ENCODE measurements around the gene ITCH.
"Not testable (repeated sequence)": the region's sequence is repeated elsewhere in the genome, so short reads cannot be mapped to it uniquely, and the experiment has no call there.

Gene ITCH

DNA sequence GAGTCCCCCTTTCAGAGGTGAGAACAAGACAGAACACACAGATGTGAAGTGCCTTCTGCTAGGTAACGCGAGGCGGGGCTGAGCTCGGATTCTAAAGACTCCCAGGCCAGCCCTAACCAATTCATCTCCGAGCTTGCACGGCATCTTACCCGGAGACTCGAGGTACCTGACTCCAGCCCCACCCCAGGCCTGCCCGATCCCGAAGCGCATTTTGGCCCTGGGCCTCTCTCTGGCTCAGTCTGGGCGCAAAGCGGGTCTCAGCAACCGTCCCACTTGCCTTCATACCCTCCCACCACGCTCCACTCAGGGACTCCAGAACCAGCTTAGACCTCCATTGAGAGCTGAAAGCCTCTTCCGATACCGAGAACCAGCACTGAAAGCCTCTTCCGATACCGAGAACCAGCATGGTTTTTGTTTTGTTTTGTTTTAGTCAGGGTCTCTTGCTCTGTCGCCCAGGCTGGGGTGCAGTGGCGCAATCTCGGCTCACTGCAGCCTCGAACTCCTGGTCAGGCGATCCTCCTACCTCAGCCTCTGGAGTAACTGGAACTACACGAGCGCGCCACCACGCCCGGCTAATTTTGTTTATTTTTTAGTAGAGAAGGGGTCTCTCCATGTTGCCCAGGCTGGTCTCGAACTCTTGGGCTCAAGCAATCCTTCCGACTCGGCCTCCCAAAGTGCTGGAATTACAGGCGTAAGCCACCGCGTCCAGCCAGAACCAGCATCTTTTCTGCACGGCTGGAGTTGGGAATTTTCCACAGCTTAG is 152.6 kb downstream of the ITCH start:
- H3K4me3 Mint-ChIP-seq = peak overlapping the region; percentile 94
- DNase-seq = peak; percentile 83
- H3K36me3 Mint-ChIP-seq = peaks cover 7% of the 10 kb centered on the region
- H3K9me3 Mint-ChIP-seq = no peaks in the 10 kb centered on the region
- CTCF ChIA-PET = interaction anchor here (0.5 to 12.3 kb wide), 7 partner anchors 28 to 341 kb away, joined by 3 to 142 read pairs (median 3); no protein-coding TSS in a partner anchor
- peaks cover 4% of the 10 kb centered on the region for H3K27me3 Mint-ChIP-seq
- peak overlapping the region; percentile 98 for H3K27ac Mint-ChIP-seq
- peaks cover 28% of the 10 kb centered on the region for H3K4me1 Mint-ChIP-seq

DNA sequence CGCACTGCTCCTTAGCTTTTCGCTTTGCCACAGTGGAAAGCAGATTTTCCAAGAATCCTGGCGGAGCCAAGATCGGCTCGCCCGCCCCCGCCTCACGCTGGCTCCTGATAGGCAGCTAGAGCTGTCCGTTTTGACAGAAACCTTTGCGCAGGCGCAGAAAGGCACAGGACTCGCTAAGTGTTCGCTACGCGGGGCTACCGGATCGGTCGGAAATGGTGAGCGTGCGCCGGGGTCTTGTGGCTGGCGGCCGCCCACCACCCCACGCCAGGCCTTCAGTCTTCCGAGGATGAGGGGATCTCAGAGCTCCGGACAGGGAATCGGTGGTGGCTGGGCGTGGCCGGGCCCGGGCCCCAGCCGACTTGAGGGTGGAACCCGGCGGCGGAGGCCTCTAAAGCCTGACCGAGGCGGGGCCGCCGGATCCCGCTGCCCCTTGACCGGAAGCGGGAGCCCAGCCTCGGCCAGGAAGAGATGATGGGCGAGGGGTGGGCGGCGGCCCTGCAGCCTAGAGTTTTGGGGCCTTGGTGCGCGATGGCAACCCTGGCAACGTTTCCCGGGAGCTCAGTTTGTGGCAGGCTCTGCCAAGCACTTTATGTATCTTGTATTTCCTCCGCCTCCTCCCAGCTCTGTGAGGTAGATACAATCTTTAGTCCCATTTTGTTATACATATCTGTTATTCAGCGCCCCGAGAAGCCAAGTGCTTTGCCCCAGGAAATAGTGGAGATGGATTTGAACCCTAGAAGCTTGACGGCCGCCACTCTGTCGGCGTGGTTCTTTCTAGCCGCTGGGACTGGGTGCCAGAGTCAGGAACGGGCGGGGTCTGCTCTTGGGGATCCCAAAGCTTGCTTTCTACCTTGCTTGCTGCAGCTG is 153.4 kb downstream of the ITCH start, which contains the start of gene DYNLRB1:
Gene DYNLRB1 (plus strand): TSS at position 176 of the 867 bp plus-strand sequence. CDS start 37 bp downstream, at position 213.
- Mint-ChIP-seq H3K4me1 (peaks cover 28% of the 10 kb centered on the region), H3K36me3 (peaks cover 7% of the 10 kb centered on the region), H3K27me3 (peaks cover 4% of the 10 kb centered on the region)

DNA sequence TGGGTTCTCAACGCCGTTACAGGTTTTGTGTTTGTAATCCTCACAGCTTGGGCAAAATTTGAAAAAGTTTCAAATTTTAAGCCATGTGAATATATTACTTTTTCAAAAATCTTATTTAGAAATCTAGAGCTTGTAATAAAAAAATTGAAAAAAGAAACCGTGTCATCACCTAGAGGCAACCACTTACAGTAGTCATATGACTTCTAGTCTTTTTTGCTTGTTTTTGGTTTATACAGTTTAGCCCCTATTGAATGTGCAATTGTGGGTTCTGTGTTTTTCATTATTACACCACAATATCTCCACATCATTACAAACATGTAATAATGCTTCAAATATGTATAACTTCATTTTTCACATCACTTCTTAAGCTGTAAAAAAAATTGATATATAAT is 154.0 kb downstream of the ITCH start:
- CTCF ChIA-PET = interaction anchor here (0.6 to 12.3 kb wide), 8 partner anchors 13 to 327 kb away, joined by 3 to 142 read pairs (median 3); no protein-coding TSS in a partner anchor
- peak overlapping the region; percentile 98 for H3K27ac Mint-ChIP-seq
- peaks cover 31% of the 10 kb centered on the region for H3K4me1 Mint-ChIP-seq
- peaks cover 4% of the 10 kb centered on the region for H3K27me3 Mint-ChIP-seq
- DNase-seq = no peak
- H3K9me3 Mint-ChIP-seq = no peaks in the 10 kb centered on the region
- peak overlapping the region; percentile 94 for H3K4me3 Mint-ChIP-seq
- H3K36me3 Mint-ChIP-seq = peaks cover 10% of the 10 kb centered on the region

More for the DNA sequence above, 153.4 kb downstream of the ITCH start, which contains the start of gene DYNLRB1:
- H3K4me3 Mint-ChIP-seq = peak within 1 kb of the TSS; percentile 94
- peak within 1 kb of the TSS; percentile 98 for H3K27ac Mint-ChIP-seq
- no peaks in the 10 kb centered on the region for H3K9me3 Mint-ChIP-seq
- DNase-seq = peak; percentile 97
- CTCF ChIA-PET = interaction anchor here (0.6 to 12.3 kb wide), 9 partner anchors 14 to 326 kb away, joined by 3 to 142 read pairs (median 3); no protein-coding TSS in a partner anchor

- not testable (repeated sequence) for H3K4me3 Mint-ChIP-seq
These were observed 155.8 kb downstream of the ITCH start for GRCh38 chr20:34518863-34519262.

DNA sequence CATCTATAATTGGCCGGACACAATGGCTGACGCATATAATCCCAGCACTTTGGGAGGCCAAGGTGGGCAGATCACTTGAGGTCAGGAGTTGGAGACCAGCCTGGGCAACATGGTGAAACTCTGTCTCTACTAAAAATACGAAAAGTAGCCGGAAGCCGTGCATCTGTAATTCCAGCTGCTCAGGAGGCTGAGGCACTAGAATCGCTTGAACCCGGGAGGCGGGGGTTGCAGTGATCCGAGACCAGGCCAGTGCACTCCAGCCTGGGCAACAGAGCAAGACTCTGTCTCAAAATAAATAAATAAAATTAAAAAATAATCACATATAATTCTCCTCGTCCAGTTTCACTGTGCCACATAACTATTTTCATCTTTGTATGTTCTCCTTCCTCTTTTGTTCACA is 156.8 kb downstream of the ITCH start:
- H3K27ac Mint-ChIP-seq = peak overlapping the region; percentile 45
- CTCF ChIA-PET = interaction anchor here (12.3 kb wide), 1 partner anchor 207 kb away, joined by 142 read pairs; no protein-coding TSS in a partner anchor
- H3K9me3 Mint-ChIP-seq, DNase-seq, H3K27me3 Mint-ChIP-seq, H3K4me3 Mint-ChIP-seq: not testable (repeated sequence)
- peaks cover 27% of the 10 kb centered on the region for H3K4me1 Mint-ChIP-seq
- H3K36me3 Mint-ChIP-seq = peaks cover 11% of the 10 kb centered on the region

More at GRCh38 chr20:34518863-34519262, 155.8 kb downstream of the ITCH start:
- DNase-seq, H3K27me3 Mint-ChIP-seq, H3K27ac Mint-ChIP-seq, H3K9me3 Mint-ChIP-seq: not testable (repeated sequence)
- Mint-ChIP-seq H3K36me3 (peaks cover 11% of the 10 kb centered on the region), H3K4me1 (peaks cover 33% of the 10 kb centered on the region)
- CTCF ChIA-PET = interaction anchor here (12.3 kb wide), 1 partner anchor 206 kb away, joined by 142 read pairs; no protein-coding TSS in a partner anchor

DNA sequence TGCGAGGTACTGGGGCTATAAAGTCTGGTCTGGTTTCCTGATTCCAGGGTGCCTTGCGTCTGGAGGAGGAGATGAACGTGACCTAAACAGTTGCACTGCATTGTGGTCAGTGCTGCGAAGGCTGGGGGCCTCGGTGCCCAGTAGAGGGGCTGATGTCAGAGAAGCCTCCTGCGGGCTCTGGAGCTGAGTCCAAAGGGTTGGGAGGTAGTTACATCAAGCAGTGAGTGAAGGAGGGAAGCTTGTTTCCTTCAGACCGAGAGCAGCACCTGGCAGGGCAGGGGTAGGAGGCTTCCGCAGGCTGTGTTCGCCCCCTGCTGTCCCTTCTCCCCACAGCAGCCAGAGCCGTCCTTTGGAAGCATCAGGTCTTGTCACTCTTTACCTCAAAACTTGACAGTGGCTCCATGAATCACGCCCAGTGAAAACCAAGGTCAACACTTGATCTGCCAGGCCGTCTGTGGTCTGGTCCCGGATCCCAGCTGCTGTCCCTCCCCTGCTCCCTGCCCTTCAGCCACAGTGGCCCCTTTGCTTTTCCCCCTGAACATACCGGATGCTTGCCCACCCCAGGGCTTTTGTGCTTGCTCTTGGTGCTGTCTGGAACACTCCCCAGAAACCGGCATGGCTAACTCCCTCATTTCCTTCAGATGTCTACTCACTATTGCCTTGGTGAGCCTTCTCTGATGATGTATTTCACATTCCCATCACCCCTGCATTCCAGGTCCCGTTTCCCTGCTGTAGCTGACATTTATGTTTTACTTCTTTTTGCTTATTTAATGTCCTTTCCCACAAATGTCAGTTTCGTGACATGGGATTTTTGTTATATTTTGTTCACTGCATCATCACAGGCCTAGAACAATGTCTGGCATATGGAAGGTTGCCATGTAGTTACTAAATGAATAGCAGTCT is 160.1 kb downstream of the ITCH start:
- no peak overlapping the region for H3K4me3 Mint-ChIP-seq
- peaks cover 27% of the 10 kb centered on the region for H3K36me3 Mint-ChIP-seq
- peak; percentile 71 for DNase-seq
- H3K27me3 Mint-ChIP-seq = no peaks in the 10 kb centered on the region
- H3K4me1 Mint-ChIP-seq = peaks cover 18% of the 10 kb centered on the region
- CTCF ChIA-PET = interaction anchor here (0.6 to 12.3 kb wide), 9 partner anchors 35 to 333 kb away, joined by 3 to 142 read pairs (median 3); partner anchors contain the start of gene MAP1LC3A
- H3K9me3 Mint-ChIP-seq = no peaks in the 10 kb centered on the region
- no peak overlapping the region for H3K27ac Mint-ChIP-seq

GRCh38 chr20:34524426-34524825 is 161.4 kb downstream of the ITCH start:
- no peaks in the 10 kb centered on the region for H3K27me3 Mint-ChIP-seq
- CTCF ChIA-PET = interaction anchor here (12.3 kb wide), 1 partner anchor 212 kb away, joined by 142 read pairs; no protein-coding TSS in a partner anchor
- H3K9me3 Mint-ChIP-seq = no peaks in the 10 kb centered on the region
- no peak for DNase-seq
- no peak overlapping the region for H3K4me3 Mint-ChIP-seq
- peaks cover 11% of the 10 kb centered on the region for H3K4me1 Mint-ChIP-seq
- H3K27ac Mint-ChIP-seq = no peak overlapping the region
- H3K36me3 Mint-ChIP-seq = peaks cover 36% of the 10 kb centered on the region

GRCh38 chr20:34525342-34525708 is 162.3 kb downstream of the ITCH start:
- Mint-ChIP-seq H3K4me3 (no peak overlapping the region), H3K4me1 (peaks cover 9% of the 10 kb centered on the region), H3K9me3 (no peaks in the 10 kb centered on the region), H3K36me3 (peaks cover 36% of the 10 kb centered on the region), H3K27ac (no peak overlapping the region), H3K27me3 (no peaks in the 10 kb centered on the region)
- CTCF ChIA-PET = interaction anchor here (12.3 kb wide), 1 partner anchor 213 kb away, joined by 142 read pairs; no protein-coding TSS in a partner anchor
- no peak for DNase-seq

- H3K4me3 Mint-ChIP-seq = no peak overlapping the region
- H3K27me3 Mint-ChIP-seq = no peaks in the 10 kb centered on the region
- peaks cover 9% of the 10 kb centered on the region for H3K4me1 Mint-ChIP-seq
- H3K36me3 Mint-ChIP-seq = peaks cover 38% of the 10 kb centered on the region
- no peak for DNase-seq
- no peaks in the 10 kb centered on the region for H3K9me3 Mint-ChIP-seq
- no peak overlapping the region for H3K27ac Mint-ChIP-seq
- CTCF ChIA-PET = interaction anchor here (1.8 to 12.3 kb wide), 2 partner anchors 213 kb away, joined by 10 to 142 read pairs; no protein-coding TSS in a partner anchor
These were observed 162.8 kb downstream of the ITCH start for GRCh38 chr20:34525709-34526416.

GRCh38 chr20:34526466-34526865 is 163.4 kb downstream of the ITCH start:
- DNase-seq = no peak
- H3K27me3 Mint-ChIP-seq = no peaks in the 10 kb centered on the region
- no peak overlapping the region for H3K27ac Mint-ChIP-seq
- H3K4me1 Mint-ChIP-seq = peaks cover 9% of the 10 kb centered on the region
- H3K36me3 Mint-ChIP-seq = peaks cover 39% of the 10 kb centered on the region
- CTCF ChIA-PET = interaction anchor here (1.4 to 1.8 kb wide), 2 partner anchors 12 to 214 kb away, joined by 7 to 10 read pairs; no protein-coding TSS in a partner anchor
- no peak overlapping the region for H3K4me3 Mint-ChIP-seq
- no peaks in the 10 kb centered on the region for H3K9me3 Mint-ChIP-seq

- Mint-ChIP-seq H3K4me1 (peaks cover 8% of the 10 kb centered on the region), H3K36me3 (peaks cover 38% of the 10 kb centered on the region), H3K27me3 (no peaks in the 10 kb centered on the region), H3K4me3 (no peak overlapping the region), H3K27ac (no peak overlapping the region), H3K9me3 (no peaks in the 10 kb centered on the region)
- DNase-seq = no peak
- CTCF ChIA-PET = interaction anchor here (1.4 to 1.8 kb wide), 2 partner anchors 12 to 214 kb away, joined by 7 to 10 read pairs; no protein-coding TSS in a partner anchor
These were observed 163.9 kb downstream of the ITCH start for GRCh38 chr20:34527016-34527415.

DNA sequence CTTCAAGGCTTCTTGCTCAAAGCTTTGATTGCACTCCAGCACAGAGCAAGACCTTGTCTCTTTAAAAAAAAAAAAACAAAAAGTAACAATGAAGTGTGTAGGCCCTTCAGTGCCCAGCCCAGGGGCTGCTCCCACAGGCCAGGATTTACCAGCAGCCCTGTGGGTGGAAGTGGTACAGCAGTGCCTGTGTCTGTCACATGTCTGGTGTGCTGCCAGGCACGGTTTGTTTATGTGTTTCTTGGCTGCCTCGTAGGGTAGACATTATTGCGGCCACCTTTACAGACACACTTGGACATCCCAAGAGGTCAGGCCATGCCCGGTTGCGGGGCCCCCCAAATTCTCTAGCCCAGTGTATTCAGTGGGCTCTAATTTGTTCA is 165.8 kb downstream of the ITCH start:
- Mint-ChIP-seq H3K9me3 (no peaks in the 10 kb centered on the region), H3K27me3 (no peaks in the 10 kb centered on the region), H3K4me1 (no peaks in the 10 kb centered on the region), H3K4me3 (no peak overlapping the region), H3K36me3 (peaks cover 36% of the 10 kb centered on the region), H3K27ac (no peak overlapping the region)
- CTCF ChIA-PET = no interaction called here
- DNase-seq = no peak

Measured in activated naive CD4-positive, alpha-beta T cell treated with anti-CD3 and anti-CD28 coated beads, Interleukin-2, amount 10 ng/mL, durations not matched to agents 7 days and 5 days (primary cell).